Thyroid gland (tissue), 4 donors: ENCODE data around the gene TK2. TPM values are rescaled to one million over a fixed set of nuclear protein-coding genes. Genes with fewer than 3 reads are reported as not detected.
"Not testable (repeated sequence)": the region's sequence is repeated elsewhere in the genome, so short reads cannot be mapped to it uniquely, and the experiment has no call there.

Source experiments
- DNase-seq, 2 donors: peaks; one replicate each; pipeline ENCODE4 v3.0.0-alpha.2; 2019
- H3K27ac ChIP-seq, 3 donors: fragments of 200-600 bp; sonication (generic); 1 replicate in 2 of 3; 2 replicates in 1 of 3; pipeline ENCODE4 v1.5.1; 2016 to 2019; ENCODE audit warnings: mild to moderate bottlenecking in 1 of 3, moderate library complexity in 1 of 3
- H3K27me3 ChIP-seq: fragments of 200-600 bp; sonication (generic); one replicate; pipeline ENCODE4 v1.5.1; 2019
- H3K36me3 ChIP-seq, 2 donors: fragments of 200-600 bp; sonication (generic); one replicate each; pipeline ENCODE4 v1.5.1; 2016 to 2019
- H3K4me1 ChIP-seq, 2 donors: fragments of 200-600 bp; sonication (generic); one replicate each; pipeline ENCODE4 v1.5.1; 2017 to 2019
- H3K4me3 ChIP-seq, 3 donors: fragments of 200-600 bp; sonication (generic); replicated peaks in 1 of 3; 1 replicate in 2 of 3; 2 replicates in 1 of 3; pipeline ENCODE4 v1.5.1; 2016; ENCODE audit warnings: mild to moderate bottlenecking in 1 of 3
- H3K9me3 ChIP-seq: fragments of 200-600 bp; sonication (generic); one replicate; pipeline ENCODE4 v1.5.1; 2017
- POLR2A ChIP-seq, 2 donors: fragments of 450-650 bp; IDR thresholded peaks; one replicate each; pipeline ENCODE4 v1.6.1; 2017; ENCODE audit warnings: antibody characterized with exemption in 2 of 2, mild to moderate bottlenecking in 2 of 2, moderate library complexity in 1 of 2
- WGBS, 2 donors: methylation state at CpG; one replicate each; pipeline ENCODE4 v1.1.5; 2017; 5-methylcytosine and 5-hydroxymethylcytosine counted together
- intact Hi-C: fragments of 100-400 bp; cut with DNase I; formaldehyde crosslinking; loops from one replicate; pipeline ENCODE4 v1.15.1; 2023
- total RNA-seq, 4 donors: library from RNA; depleted of rRNA; stranded (reverse); fragments of >200 nt; gene quantifications; one replicate each; pipeline ENCODE4 v1.2.3, GENCODE V29; 2016
- TF ChIP-seq, protein P1 (sequence below), 6 experiments: fragments of 200-600 bp in 3 of 6; fragments of 450-650 bp in 3 of 6; sonication (generic) in 3 of 6; IDR thresholded peaks; one replicate each; pipeline ENCODE4 v1.5.1; 2016 to 2019; ENCODE audit warnings: antibody characterized with exemption in 6 of 6, mild to moderate bottlenecking in 2 of 6, inconsistent platforms in 1 of 6, moderate library complexity in 1 of 6

The TK2 gene
- total RNA-seq, 4 donors from 2014 or later, result 31.6 to 55.5 (median 46.6) TPM

DNA sequence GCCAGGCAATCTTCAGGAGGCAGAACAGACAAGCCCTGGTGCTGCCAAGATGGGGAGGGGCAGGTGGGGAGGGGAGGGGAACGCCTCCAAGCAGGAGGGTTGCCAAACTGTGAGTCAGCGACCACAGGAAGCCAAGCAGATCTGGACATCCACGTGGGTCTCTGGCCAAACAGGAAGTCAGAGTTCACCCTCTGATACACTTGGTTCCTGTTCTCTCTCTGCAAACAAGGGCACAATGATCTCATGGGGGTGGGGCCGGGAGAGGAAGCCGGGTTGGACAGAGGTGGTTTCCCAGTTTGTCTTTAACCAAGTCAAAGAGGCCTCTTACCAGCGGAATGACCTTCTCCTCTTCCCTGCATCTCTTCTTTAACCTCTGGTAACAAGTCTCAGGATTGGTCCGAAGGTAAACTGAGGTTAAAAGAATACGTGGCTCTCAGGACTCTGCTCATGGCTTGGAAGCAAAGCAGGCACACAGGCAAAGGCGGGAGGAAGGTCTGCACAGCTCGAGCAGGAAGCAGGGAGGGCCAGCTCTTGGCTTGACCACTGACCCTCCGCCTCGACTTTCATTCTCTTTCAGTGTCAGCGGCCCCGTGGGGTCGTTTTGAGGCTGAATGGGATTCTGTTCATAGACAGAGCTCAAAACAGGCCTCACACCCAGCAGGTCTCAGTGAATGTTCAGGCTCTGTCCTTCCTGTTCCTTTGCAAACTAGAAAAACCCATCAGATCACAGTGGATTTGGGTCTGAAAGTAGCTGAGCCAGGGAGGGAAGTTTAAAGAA is 32.9 kb downstream of the TK2 start:
- peak; percentile 99 for DNase-seq
- Histone ChIP-seq H3K9me3 (no peaks in the 10 kb centered on the region), H3K4me3 (no peak overlapping the region), H3K4me1 (peaks cover 61 to 85% of the 10 kb centered on the region in 2 donors), H3K27me3 (no peaks in the 10 kb centered on the region), H3K27ac (peak overlapping the region; percentile 90 to 96 (median 95)), H3K36me3 (no peaks in the 10 kb centered on the region)
- TF ChIP-seq, protein P1, sequence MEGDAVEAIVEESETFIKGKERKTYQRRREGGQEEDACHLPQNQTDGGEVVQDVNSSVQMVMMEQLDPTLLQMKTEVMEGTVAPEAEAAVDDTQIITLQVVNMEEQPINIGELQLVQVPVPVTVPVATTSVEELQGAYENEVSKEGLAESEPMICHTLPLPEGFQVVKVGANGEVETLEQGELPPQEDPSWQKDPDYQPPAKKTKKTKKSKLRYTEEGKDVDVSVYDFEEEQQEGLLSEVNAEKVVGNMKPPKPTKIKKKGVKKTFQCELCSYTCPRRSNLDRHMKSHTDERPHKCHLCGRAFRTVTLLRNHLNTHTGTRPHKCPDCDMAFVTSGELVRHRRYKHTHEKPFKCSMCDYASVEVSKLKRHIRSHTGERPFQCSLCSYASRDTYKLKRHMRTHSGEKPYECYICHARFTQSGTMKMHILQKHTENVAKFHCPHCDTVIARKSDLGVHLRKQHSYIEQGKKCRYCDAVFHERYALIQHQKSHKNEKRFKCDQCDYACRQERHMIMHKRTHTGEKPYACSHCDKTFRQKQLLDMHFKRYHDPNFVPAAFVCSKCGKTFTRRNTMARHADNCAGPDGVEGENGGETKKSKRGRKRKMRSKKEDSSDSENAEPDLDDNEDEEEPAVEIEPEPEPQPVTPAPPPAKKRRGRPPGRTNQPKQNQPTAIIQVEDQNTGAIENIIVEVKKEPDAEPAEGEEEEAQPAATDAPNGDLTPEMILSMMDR (IDR thresholded peaks at IDR 0.05), result no peak
- TF ChIP-seq POLR2A (IDR thresholded peaks at IDR 0.05), result peak in 1 of 2 donors; percentile 53
- 25% methylated on average over 15 of the region's 15 CpGs for WGBS, 2 donors
- intact Hi-C loops, result loop anchor here (5.0 kb wide), 1 partner anchor 35 kb away; the partner anchor contains the start of genes CKLF and TK2

- WGBS, 2 donors, result 12 to 27% methylated on average over 8 of the region's 8 CpGs
- Histone ChIP-seq H3K36me3 (no peaks in the 10 kb centered on the region), H3K27me3 (no peaks in the 10 kb centered on the region), H3K9me3 (no peaks in the 10 kb centered on the region), H3K4me1 (peaks cover 61 to 85% of the 10 kb centered on the region in 2 donors), H3K27ac (peak overlapping the region; percentile 77 to 96 (median 90)), H3K4me3 (no peak overlapping the region)
- DNase-seq, result no peak
- intact Hi-C loops, result loop anchor here (5.0 kb wide), 1 partner anchor 36 kb away; the partner anchor contains the start of genes CKLF and TK2
- TF ChIP-seq, protein P1 (IDR thresholded peaks at IDR 0.05), result peak in 1 of 6 experiments; percentile 9
- no peak for TF ChIP-seq POLR2A (IDR thresholded peaks at IDR 0.05)
Measured at GRCh38 chr16:66516509-66516807, 33.5 kb downstream of the TK2 start.

GRCh38 chr16:66515596-66516508 is 34.1 kb downstream of the TK2 start:
- H3K4me1 ChIP-seq, result peaks cover 61 to 85% of the 10 kb centered on the region in 2 donors
- no peaks in the 10 kb centered on the region for H3K27me3 ChIP-seq
- H3K9me3 ChIP-seq, result no peaks in the 10 kb centered on the region
- no peaks in the 10 kb centered on the region for H3K36me3 ChIP-seq
- peak overlapping the region; percentile 77 to 96 (median 90) for H3K27ac ChIP-seq
- intact Hi-C loops, result loop anchor here (5.0 kb wide), 1 partner anchor 36 kb away; the partner anchor contains the start of genes CKLF and TK2
- TF ChIP-seq POLR2A (IDR thresholded peaks at IDR 0.05), result no peak
- TF ChIP-seq, protein P1 (IDR thresholded peaks at IDR 0.05), result peak in 5 of 6 experiments; percentile 13 to 42 (median 31)
- DNase-seq, result peak in 1 of 2 donors; percentile 45
- no peak overlapping the region for H3K4me3 ChIP-seq
- WGBS, 2 donors, result 65 to 74% methylated on average over 12 of the region's 12 CpGs

- Histone ChIP-seq H3K27ac (peak overlapping the region in 2 of 3 donors; percentile 90 to 96), H3K4me1 (peaks cover 68 to 89% of the 10 kb centered on the region in 2 donors)
- intact Hi-C loops, result loop anchor here (5.0 kb wide), 1 partner anchor 37 kb away; the partner anchor contains the start of genes CKLF and TK2
- not testable (repeated sequence) for H3K27me3 ChIP-seq, DNase-seq, H3K36me3 ChIP-seq, H3K4me3 ChIP-seq, H3K9me3 ChIP-seq
- 92 to 98% methylated on average over 9 to 10 of the region's 10 CpGs for WGBS, 2 donors
Measured at GRCh38 chr16:66514980-66515595, 34.8 kb downstream of the TK2 start.

DNA sequence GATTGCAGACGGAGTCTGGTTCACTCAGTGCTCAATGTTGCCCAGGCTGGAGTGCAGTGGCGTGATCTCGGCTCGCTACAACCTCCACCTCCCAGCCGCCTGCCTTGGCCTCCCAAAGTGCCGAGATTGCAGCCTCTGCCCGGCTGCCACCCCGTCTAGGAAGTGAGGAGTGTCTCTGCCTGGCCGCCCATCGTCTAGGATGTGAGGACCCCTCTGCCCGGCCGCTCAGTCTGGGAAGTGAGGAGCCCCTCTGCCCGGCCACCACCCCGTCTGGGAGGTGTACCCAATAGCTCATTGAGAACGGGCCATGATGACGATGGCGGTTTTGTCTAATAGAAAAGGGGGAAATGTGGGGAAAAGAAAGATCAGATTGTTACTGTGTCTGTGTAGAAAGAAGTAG is 35.5 kb downstream of the TK2 start:
- H3K9me3 ChIP-seq, H3K27me3 ChIP-seq, H3K36me3 ChIP-seq, DNase-seq, H3K4me3 ChIP-seq, intact Hi-C loops: not testable (repeated sequence)
- WGBS, 2 donors, result 94 to 96% methylated on average over 7 to 11 of the region's 17 CpGs
- H3K4me1 ChIP-seq, result peaks cover 74 to 89% of the 10 kb centered on the region in 2 donors
- H3K27ac ChIP-seq, result peak overlapping the region in 2 of 3 donors; percentile 80 to 86
